ENCODE data around the gene MRGPRF.

GRCh38 chr11:68976095-68976494 is 37.0 kb downstream of the MRGPRF start:
- no peak for TF ChIP-seq HDAC2 (IDR thresholded peaks at IDR 0.05; ENCODE audit: borderline replicate concordance in 1 of 2, low read depth in 2 of 2, low read length in 2 of 2)
- no peak for TF ChIP-seq RFX5 (IDR thresholded peaks at IDR 0.05; ENCODE audit: borderline replicate concordance, low read depth, low read length)
- TF ChIP-seq POLR2A (IDR thresholded peaks at IDR 0.05; ENCODE audit: control extremely low read depth in 1 of 2, low read depth in 2 of 2, low read length in 2 of 2): no peak
- TF ChIP-seq EGR1 (IDR thresholded peaks at IDR 0.05; ENCODE audit: borderline replicate concordance, low read depth, low read length): no peak
- no peak for TF ChIP-seq SIN3A (conservative IDR thresholded peaks at IDR 0.05 in 1 of 2, IDR thresholded peaks at IDR 0.05 in 1 of 2; ENCODE audit: low read depth in 1 of 2, low read length in 2 of 2)
- no peak for TF ChIP-seq CTCF (IDR thresholded peaks at IDR 0.05; ENCODE audit: control extremely low read depth in 1 of 3, insufficient read depth in 1 of 3, low read depth in 1 of 3, low read length in 3 of 3)
- TF ChIP-seq EZH2 (IDR thresholded peaks at IDR 0.05; ENCODE audit: low read depth, low read length, severe bottlenecking): no peak
- no peak for TF ChIP-seq SP1 (IDR thresholded peaks at IDR 0.05; ENCODE audit: low read depth, low read length)

Data from H1 (cell line).